Endothelial cell of umbilical vein (primary cell): ENCODE data around the gene SPDYE4. TPM values are rescaled to one million over a fixed set of nuclear protein-coding genes. Genes with fewer than 3 reads are reported as not detected.

Experiments
- BruUV-seq: library from RNA; stranded (reverse); fragments of 400-500 nt; replicated peaks from 2 replicates; lab custom pipeline; 2021; lab: Mats Ljungman, UMichigan
- CTCF ChIA-PET: fragments of 300-600, 350-600 bp; sonication (Branson Sonifier 250); formaldehyde crosslinking; loops from one replicate; lab custom pipeline; 2021; ENCODE audit warnings: antibody characterized with exemption, inconsistent platforms; lab: Charles Lee
- POLR2A ChIA-PET: fragments of 300-600, 350-600 bp; sonication (Branson Sonifier 250); formaldehyde crosslinking; loops from one replicate; lab custom pipeline; 2021; ENCODE audit warnings: antibody characterized with exemption, inconsistent platforms; lab: Charles Lee
- DNase-seq: peaks from one replicate; pipeline ENCODE4 v3.0.0-alpha.2; 2011; ENCODE audit warnings: low read depth, low spot score
- FAIRE-seq: peaks from 2 replicates; lab custom pipeline; 2011; peaks lifted over from hg19 to GRCh38; lab: Jason Lieb, UNC
- H2AFZ ChIP-seq: 2 replicates; pipeline ENCODE4 v1.6.0; 2012; ENCODE audit warnings: low read depth, low read length, control low read depth, inconsistent platforms
- H3K27ac ChIP-seq: 2 replicates; pipeline ENCODE4 v1.5.1; 2011; ENCODE audit warnings: low read depth, mild to moderate bottlenecking, control low read depth, low read length, moderate library complexity; ENCODE audit not compliant: insufficient read depth
- H3K27me3 ChIP-seq, 2 experiments: 2 replicates each; pipeline versions ENCODE4 v1.6.0 to v1.6.1; 2011; ENCODE audit warnings: low read length in 2 of 2, mixed read lengths in 1 of 2; ENCODE audit not compliant: control insufficient read depth in 2 of 2, insufficient read depth in 2 of 2
- H3K36me3 ChIP-seq, 2 experiments: 2 replicates in 1 of 2; 3 replicates in 1 of 2; pipeline ENCODE4 v1.5.1; 2011; ENCODE audit warnings: low read length in 2 of 2, mild to moderate bottlenecking in 1 of 2, moderate library complexity in 1 of 2; ENCODE audit not compliant: control insufficient read depth in 2 of 2, insufficient read depth in 2 of 2; ENCODE audit errors: extremely low read depth in 1 of 2
- H3K4me1 ChIP-seq: 3 replicates; pipeline ENCODE4 v1.5.1; 2011; ENCODE audit warnings: mild to moderate bottlenecking, low read length; ENCODE audit not compliant: control insufficient read depth, insufficient read depth; ENCODE audit errors: extremely low read depth
- H3K4me2 ChIP-seq: 2 replicates; pipeline ENCODE4 v1.6.1; 2011; ENCODE audit warnings: low read length, control low read depth, mixed read lengths; ENCODE audit not compliant: insufficient read depth
- H3K4me3 ChIP-seq, 3 experiments: fragments of 200-600 bp in 1 of 3; sonication (generic), shearing (Covaris generic) in 1 of 3; replicated peaks in 1 of 3; 2 replicates each; pipeline ENCODE4 v1.5.1; 2011 to 2016; ENCODE audit warnings: control low read depth in 3 of 3, low read length in 3 of 3, mild to moderate bottlenecking in 2 of 3, inconsistent platforms in 1 of 3, low read depth in 1 of 3, moderate library complexity in 1 of 3; ENCODE audit not compliant: insufficient read depth in 1 of 3
- H3K79me2 ChIP-seq: 2 replicates; pipeline ENCODE4 v1.6.0; 2012; ENCODE audit warnings: low read length, inconsistent platforms; ENCODE audit not compliant: control insufficient read depth, insufficient read depth
- H3K9ac ChIP-seq: replicated peaks from 2 replicates; pipeline ENCODE3; 2011; ENCODE audit warnings: low read length, control low read depth; ENCODE audit not compliant: insufficient read depth; ENCODE audit errors: extremely low read depth
- H3K9me1 ChIP-seq: replicated peaks from 3 replicates; pipeline ENCODE4 v1.6.0; 2011; ENCODE audit warnings: mild to moderate bottlenecking, low read length; ENCODE audit not compliant: control insufficient read depth, insufficient read depth; ENCODE audit errors: extremely low read depth
- H3K9me3 ChIP-seq: replicated peaks from 2 replicates; pipeline ENCODE4 v1.5.1; 2012; ENCODE audit warnings: low read length, inconsistent platforms; ENCODE audit not compliant: control insufficient read depth, insufficient read depth
- H4K20me1 ChIP-seq: replicated peaks from 2 replicates; pipeline ENCODE3; 2011; ENCODE audit warnings: mild to moderate bottlenecking, low read length; ENCODE audit not compliant: control insufficient read depth, insufficient read depth; ENCODE audit errors: extremely low read depth
- CTCF ChIP-seq, 2 donors: IDR thresholded peaks; 1 replicate in 1 of 2; 2 replicates in 1 of 2; pipeline ENCODE4 v1.5.1; 2011; ENCODE audit warnings: low read length in 2 of 2, mild to moderate bottlenecking in 2 of 2, moderate library complexity in 2 of 2, control low read depth in 1 of 2, inconsistent platforms in 1 of 2, low read depth in 1 of 2; ENCODE audit not compliant: insufficient read depth in 1 of 2; ENCODE audit errors: extremely low read depth in 1 of 2
- EZH2 ChIP-seq: IDR thresholded peaks from 2 replicates; pipeline ENCODE4 v1.6.1; 2012; ENCODE audit warnings: borderline replicate concordance, low read depth, mild to moderate bottlenecking, moderate library complexity, low read length, inconsistent platforms; ENCODE audit not compliant: severe bottlenecking
- FOS ChIP-seq: IDR thresholded peaks from 2 replicates; pipeline ENCODE4 v1.6.1; 2011; ENCODE audit warnings: mild to moderate bottlenecking, low read length, moderate library complexity, borderline replicate concordance; ENCODE audit not compliant: insufficient read depth
- GATA2 ChIP-seq: IDR thresholded peaks from 2 replicates; pipeline ENCODE4 v1.7.0; 2011; ENCODE audit warnings: low read depth, mild to moderate bottlenecking, moderate library complexity, mixed read lengths, low read length; ENCODE audit not compliant: insufficient read length, insufficient read depth
- JUN ChIP-seq: IDR thresholded peaks from 2 replicates; pipeline ENCODE4 v1.6.1; 2011; ENCODE audit warnings: borderline replicate concordance, low read depth; ENCODE audit not compliant: insufficient read length, insufficient read depth
- MAX ChIP-seq: IDR thresholded peaks from 2 replicates; pipeline ENCODE4 v1.6.1; 2011; ENCODE audit not compliant: insufficient read depth, insufficient read length
- MYC ChIP-seq: IDR thresholded peaks from one replicate; pipeline ENCODE4 v1.6.1; 2011; ENCODE audit warnings: mild to moderate bottlenecking, low read depth, low read length
- POLR2A ChIP-seq: IDR thresholded peaks from 2 replicates; pipeline ENCODE4 v1.6.1; 2012; ENCODE audit warnings: low read depth, mild to moderate bottlenecking, control low read depth, low read length
- POLR2AphosphoS5 ChIP-seq: IDR thresholded peaks from 2 replicates; pipeline ENCODE4 v1.6.1; 2012; ENCODE audit warnings: low read depth, mild to moderate bottlenecking, control low read depth, low read length, moderate library complexity; ENCODE audit not compliant: insufficient read depth
- dilution Hi-C: fragments of 300-500 bp; cut with MboI; formaldehyde crosslinking; loops from one replicate; pipeline ENCODE4 v1.15.0; 2019; ENCODE audit warnings: low sequenced_read_pairs; ENCODE audit not compliant: extremely low pct_ligation_motif_present
- intact Hi-C: fragments of 100-400 bp; cut with micrococcal nuclease; formaldehyde crosslinking; loops from one replicate; pipeline ENCODE4 v1.10.0; 2022
- polyA plus RNA-seq, 4 experiments: library from polyadenylated mRNA; depleted of rRNA in 3 of 4; stranded (reverse) in 3 of 4; unstranded in 1 of 4; fragments of >200 nt; gene quantifications; 2 replicates each; pipeline versions ENCODE4 v1.2.1 to v1.2.3, GENCODE V29; 2011 to 2012; ENCODE audit warnings: missing spikeins in 1 of 4
- total RNA-seq: library from RNA; stranded (reverse); gene quantifications from 2 replicates; pipeline ENCODE4 v1.2.3, GENCODE V29; 2021

Gene SPDYE4
- total and polyA plus RNA-seq, 2 donors (not counting 3 experiments of a cell fraction or from before 2014, with no cell fraction given): not detected

- dilution Hi-C loops (no loop called here), intact Hi-C loops (no loop called here)
- CTCF ChIA-PET: interaction anchor here (1.1 to 2.1 kb wide), 3 partner anchors 8 to 31 kb away, joined by 4 to 21 read pairs (median 6); no protein-coding TSS in a partner anchor
- Histone ChIP-seq H3K27ac (no peak overlapping the region), H3K4me2 (no peak overlapping the region), H3K9ac (no peak overlapping the region), H3K79me2 (no peaks in the 10 kb centered on the region), H4K20me1 (no peaks in the 10 kb centered on the region), H3K9me1 (no peaks in the 10 kb centered on the region), H3K36me3 (no peaks in the 10 kb centered on the region), H2AFZ (no peak overlapping the region), H3K4me1 (no peaks in the 10 kb centered on the region), H3K4me3 (no peak overlapping the region), H3K9me3 (no peaks in the 10 kb centered on the region), H3K27me3 (peaks cover 0 to 5% of the 10 kb centered on the region in 2 experiments)
- DNase-seq: no peak
- TF ChIP-seq POLR2AphosphoS5 (no peak), MYC (no peak), FOS (no peak), MAX (no peak), POLR2A (no peak), JUN (no peak), CTCF (IDR thresholded peaks at IDR 0.05; ENCODE audit: extremely low read depth in 1 of 2, insufficient read depth in 1 of 2, low read depth in 1 of 2, low read length in 2 of 2) (no peak), EZH2 (no peak), GATA2 (no peak)
- no peak for FAIRE-seq
- no TSS peak for BruUV-seq
- POLR2A ChIA-PET: interaction anchor here (1.0 kb wide), 1 partner anchor 12 kb away, joined by 3 read pairs; no protein-coding TSS in a partner anchor
Measured at GRCh38 chr17:8776881-8777280, 18.5 kb upstream of the SPDYE4 start.
